Breast epithelium (tissue), 3 donors: ENCODE measurements around the gene DMRT3.

Experiments used
- POLR2A ChIP-seq: fragments of 450-650 bp; IDR thresholded peaks from one replicate; pipeline ENCODE4 v1.6.1; 2016; ENCODE audit warnings: antibody characterized with exemption, mild to moderate bottlenecking, moderate library complexity
- POLR2AphosphoS5 ChIP-seq, 3 donors: sonication (generic); formaldehyde crosslinking; IDR thresholded peaks; one replicate each; pipeline ENCODE4 v1.6.1; 2017; ENCODE audit warnings: antibody characterized with exemption in 3 of 3
- TF ChIP-seq, protein P1 (sequence below), 3 donors: fragments of 450-650 bp; IDR thresholded peaks; one replicate each; pipeline ENCODE4 v1.5.1; 2016 to 2017; ENCODE audit warnings: antibody characterized with exemption in 3 of 3, mild to moderate bottlenecking in 3 of 3, moderate library complexity in 3 of 3

- no peak for TF ChIP-seq POLR2AphosphoS5 (IDR thresholded peaks at IDR 0.05)
- TF ChIP-seq POLR2A: no peak
- TF ChIP-seq, protein P1, sequence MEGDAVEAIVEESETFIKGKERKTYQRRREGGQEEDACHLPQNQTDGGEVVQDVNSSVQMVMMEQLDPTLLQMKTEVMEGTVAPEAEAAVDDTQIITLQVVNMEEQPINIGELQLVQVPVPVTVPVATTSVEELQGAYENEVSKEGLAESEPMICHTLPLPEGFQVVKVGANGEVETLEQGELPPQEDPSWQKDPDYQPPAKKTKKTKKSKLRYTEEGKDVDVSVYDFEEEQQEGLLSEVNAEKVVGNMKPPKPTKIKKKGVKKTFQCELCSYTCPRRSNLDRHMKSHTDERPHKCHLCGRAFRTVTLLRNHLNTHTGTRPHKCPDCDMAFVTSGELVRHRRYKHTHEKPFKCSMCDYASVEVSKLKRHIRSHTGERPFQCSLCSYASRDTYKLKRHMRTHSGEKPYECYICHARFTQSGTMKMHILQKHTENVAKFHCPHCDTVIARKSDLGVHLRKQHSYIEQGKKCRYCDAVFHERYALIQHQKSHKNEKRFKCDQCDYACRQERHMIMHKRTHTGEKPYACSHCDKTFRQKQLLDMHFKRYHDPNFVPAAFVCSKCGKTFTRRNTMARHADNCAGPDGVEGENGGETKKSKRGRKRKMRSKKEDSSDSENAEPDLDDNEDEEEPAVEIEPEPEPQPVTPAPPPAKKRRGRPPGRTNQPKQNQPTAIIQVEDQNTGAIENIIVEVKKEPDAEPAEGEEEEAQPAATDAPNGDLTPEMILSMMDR (IDR thresholded peaks at IDR 0.05): no peak
Observed at GRCh38 chr9:952546-952945, 23.9 kb upstream of the DMRT3 start.
